Spleen (tissue), 11 donors: Measurements from ENCODE around the gene PTPRN. TPM values are rescaled to one million over a fixed set of nuclear protein-coding genes. Genes with fewer than 3 reads are reported as not detected.
A peak's percentile ranks its signal among the peaks of the same experiment; 100 is the strongest.

Source experiments
- DNase-seq: peaks from one replicate; pipeline ENCODE4 v3.0.0-alpha.2; 2020
- H3K27ac ChIP-seq, 8 donors: fragments of 200-600 bp; sonication (generic) in 7 of 8; 1 replicate in 4 of 8; 2 replicates in 4 of 8; pipeline versions ENCODE4 v1.5.0 to v1.8.0; 2016 to 2021; ENCODE audit warnings: inconsistent platforms in 4 of 8, mild to moderate bottlenecking in 4 of 8, moderate library complexity in 1 of 8
- H3K27me3 ChIP-seq, 7 donors: fragments of 200-600 bp; sonication (generic) in 6 of 7; replicated peaks in 1 of 7; 1 replicate in 4 of 7; 2 replicates in 3 of 7; pipeline versions ENCODE4 v1.5.0 to v1.8.0; 2016 to 2021; ENCODE audit warnings: inconsistent platforms in 3 of 7, mild to moderate bottlenecking in 1 of 7
- H3K36me3 ChIP-seq, 6 donors: fragments of 200-600 bp; sonication (generic) in 5 of 6; 1 replicate in 4 of 6; 2 replicates in 2 of 6; pipeline versions ENCODE4 v1.5.0 to v1.8.0; 2016 to 2021; ENCODE audit warnings: inconsistent platforms in 2 of 6
- H3K4me1 ChIP-seq, 6 donors: fragments of 200-600 bp; sonication (generic) in 5 of 6; 1 replicate in 3 of 6; 2 replicates in 3 of 6; pipeline versions ENCODE4 v1.5.0 to v1.8.0; 2016 to 2021; ENCODE audit warnings: inconsistent platforms in 3 of 6
- H3K4me3 ChIP-seq, 8 donors: fragments of 200-600 bp; sonication (generic) in 7 of 8; 1 replicate in 4 of 8; 2 replicates in 4 of 8; pipeline versions ENCODE4 v1.5.0 to v1.8.0; 2016 to 2021; ENCODE audit warnings: inconsistent platforms in 4 of 8, mild to moderate bottlenecking in 4 of 8, moderate library complexity in 2 of 8
- H3K9me3 ChIP-seq, 8 donors: fragments of 200-600 bp; sonication (generic) in 7 of 8; 1 replicate in 4 of 8; 2 replicates in 4 of 8; pipeline versions ENCODE4 v1.5.0 to v1.8.0; 2016 to 2021; ENCODE audit warnings: inconsistent platforms in 4 of 8
- CTCF ChIP-seq, 11 experiments: fragments of 200-600 bp in 7 of 11; fragments of 450-650 bp in 4 of 11; sonication (generic) in 4 of 11; IDR thresholded peaks in 8 of 11; conservative IDR thresholded peaks in 3 of 11; 1 replicate in 7 of 11; 2 replicates in 4 of 11; pipeline versions ENCODE4 v1.4.0 to v1.8.0; 2016 to 2021; ENCODE audit warnings: antibody characterized with exemption in 11 of 11, inconsistent platforms in 4 of 11, mild to moderate bottlenecking in 1 of 11
- POLR2A ChIP-seq, 3 donors: fragments of 450-650 bp; IDR thresholded peaks; one replicate each; pipeline ENCODE4 v1.5.1; 2017; ENCODE audit warnings: antibody characterized with exemption in 3 of 3, mild to moderate bottlenecking in 1 of 3
- POLR2AphosphoS5 ChIP-seq, 3 donors: sonication (generic); formaldehyde crosslinking; IDR thresholded peaks; one replicate each; pipeline ENCODE4 v1.5.1; 2017; ENCODE audit warnings: antibody characterized with exemption in 3 of 3
- WGBS, 5 donors: extraction: QIAGEN DNeasy Blood & Tissue Kit in 3 of 5; methylation state at CpG; one replicate each; pipeline versions ENCODE4 v1.1.5 to v1.1.7; 2013 to 2018; 5-methylcytosine and 5-hydroxymethylcytosine counted together
- intact Hi-C: fragments of 100-400 bp; cut with DNase I; formaldehyde crosslinking; loops from one replicate; pipeline ENCODE4 v1.15.0; 2023; ENCODE audit warnings: low total_unique reads
- polyA plus RNA-seq, 3 donors: library from polyadenylated mRNA; stranded (reverse); fragments of 200-250 nt; gene quantifications; one replicate each; pipeline ENCODE4 v1.2.1, GENCODE V29; 2013
- total RNA-seq, 7 donors: library from RNA; depleted of rRNA in 3 of 7; stranded (reverse); fragments of >200 nt in 3 of 7; fragmentation: NEBNext Ultra II Directional in 4 of 7; extraction: Animal tissue kit (Norgen Biotek cat#: 25700) in 4 of 7; gene quantifications; one replicate each; pipeline versions ENCODE4 v1.1.0 to v1.2.1, GENCODE V29; 2016 to 2021
- donor health status: healthy with polysubstance abuse.
- donor health status: DM: no; HTN: no; CAD: no; lungs with moderate emphysema.
- donor health status: DM: no; HTN: no; CAD: no.
- donor health status: Bipolar disorder and iron deficiency.
- donor health status: healthy.
- donor health status: DM: no; HTN: no; CAD: no.
- donor health status: DM: yes; HTN: yes; CAD: no.

The PTPRN gene
- total and polyA plus RNA-seq, 10 donors, result 0.06 to 0.12 TPM; not detected in 8

DNA sequence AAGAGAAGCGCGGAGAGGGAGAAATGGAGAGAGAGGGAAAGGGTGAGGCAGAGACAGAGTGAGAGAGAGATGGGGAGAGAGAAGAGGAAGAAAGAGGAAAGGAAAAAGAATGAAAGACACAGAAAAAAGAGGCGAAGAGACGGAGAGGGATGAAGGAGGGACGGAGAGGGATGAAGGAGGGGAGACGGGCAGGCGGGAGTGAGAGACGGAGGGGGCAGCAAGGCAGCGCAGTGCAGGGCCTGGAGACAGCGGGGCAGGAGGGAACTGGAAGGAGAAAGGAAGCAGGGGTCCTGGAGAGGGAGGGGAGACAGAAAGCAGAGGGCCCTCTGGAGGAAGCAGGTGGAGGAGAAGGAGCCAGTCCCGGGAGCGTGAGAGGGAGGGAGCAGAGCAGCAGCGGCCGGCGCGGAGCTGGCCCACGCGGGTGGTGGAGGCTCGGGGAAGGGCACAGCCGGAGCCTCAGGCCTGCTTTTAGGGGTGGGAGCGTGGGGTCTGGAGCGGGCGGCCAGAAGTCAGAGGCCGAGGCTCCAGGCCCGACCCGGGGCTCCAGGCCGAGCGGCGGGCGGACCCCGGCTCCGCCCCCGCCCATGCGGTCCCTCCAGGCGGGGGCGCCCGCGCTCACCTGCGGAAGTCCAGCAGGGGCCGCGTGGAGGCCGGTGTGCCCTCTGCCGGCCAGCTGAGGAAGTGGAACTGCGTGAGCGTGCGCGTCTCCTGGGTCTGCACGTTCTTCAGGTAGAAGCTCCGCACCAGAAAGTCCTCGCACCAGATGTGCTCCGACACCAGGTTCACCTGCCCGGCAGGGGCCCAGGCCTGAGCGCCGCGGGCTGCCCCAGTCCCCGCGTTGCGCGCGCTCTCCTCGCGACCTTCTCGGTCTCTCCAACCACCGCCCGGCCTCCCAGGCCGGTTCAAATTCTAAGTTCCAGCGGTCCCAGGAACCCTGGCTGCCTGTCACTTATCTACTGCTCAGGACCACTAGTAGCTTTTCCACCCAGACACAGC lies 14.5 kb downstream of the PTPRN start:
- 5 to 8% (median 7%) methylated on average over 44 to 67 of the region's 67 CpGs for WGBS, 5 donors
- Histone ChIP-seq H3K27ac (peak overlapping the region; percentile 38 to 86 (median 76)), H3K4me1 (peaks cover 0 to 30% (median 18%) of the 10 kb centered on the region in 6 donors), H3K9me3 (no peaks in the 10 kb centered on the region), H3K4me3 (peak overlapping the region; percentile 34 to 71 (median 48)), H3K27me3 (peaks cover 0 to 18% (median 0%) of the 10 kb centered on the region in 7 donors), H3K36me3 (no peaks in the 10 kb centered on the region)
- intact Hi-C loops, result loop anchor here (5.0 kb wide), 1 partner anchor 132 kb away; the partner anchor contains the start of gene NHEJ1
- TF ChIP-seq POLR2A (IDR thresholded peaks at IDR 0.05) (no peak), CTCF (IDR thresholded peaks at IDR 0.05 in 8 of 11, conservative IDR thresholded peaks at IDR 0.05 in 3 of 11) (peak; percentile 89 to 100 (median 99)), POLR2AphosphoS5 (IDR thresholded peaks at IDR 0.05) (peak; percentile 79 to 88 (median 86))
- peak; percentile 99 for DNase-seq

DNA sequence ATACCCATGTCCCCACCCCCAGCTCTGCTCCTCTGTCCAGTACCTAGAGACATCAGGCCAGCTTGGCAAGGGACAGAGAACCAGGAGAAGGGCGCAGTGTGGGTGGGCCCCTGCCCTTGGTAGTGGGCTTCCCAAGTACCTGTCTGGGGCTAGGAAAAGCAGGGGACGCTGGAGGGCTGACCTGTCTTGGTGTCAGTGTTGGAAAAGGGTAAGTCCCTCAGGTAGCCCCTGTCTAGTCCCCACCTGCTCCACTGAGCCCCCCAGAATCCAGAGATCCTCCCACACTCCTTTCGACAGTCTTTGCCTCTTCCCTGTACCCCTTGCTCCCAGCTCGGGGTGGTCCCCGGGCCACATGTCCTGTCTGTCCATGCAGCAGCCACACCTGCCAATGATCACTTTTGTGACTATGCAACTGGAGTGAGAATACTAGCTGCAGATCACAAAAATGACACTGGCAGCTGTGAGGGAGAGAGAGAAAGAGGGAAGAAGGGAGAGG lies 15.4 kb downstream of the PTPRN start:
- H3K36me3 ChIP-seq, result no peaks in the 10 kb centered on the region
- H3K4me3 ChIP-seq, result no peak overlapping the region
- 83 to 92% (median 85%) methylated on average over 5 of the region's 5 CpGs for WGBS, 5 donors
- peak; percentile 71 for DNase-seq
- peaks cover 0 to 27% (median 17%) of the 10 kb centered on the region in 6 donors for H3K4me1 ChIP-seq
- intact Hi-C loops, result loop anchor here (5.0 kb wide), 1 partner anchor 131 kb away; the partner anchor contains the start of gene NHEJ1
- no peak overlapping the region for H3K27ac ChIP-seq
- no peaks in the 10 kb centered on the region for H3K9me3 ChIP-seq
- TF ChIP-seq POLR2AphosphoS5 (IDR thresholded peaks at IDR 0.05), result no peak
- TF ChIP-seq POLR2A (IDR thresholded peaks at IDR 0.05), result no peak
- TF ChIP-seq CTCF (IDR thresholded peaks at IDR 0.05 in 8 of 11, conservative IDR thresholded peaks at IDR 0.05 in 3 of 11), result no peak
- peaks cover 0 to 10% (median 0%) of the 10 kb centered on the region in 7 donors for H3K27me3 ChIP-seq

GRCh38 chr2:219292616-219293015 lies 16.6 kb downstream of the PTPRN start:
- TF ChIP-seq POLR2AphosphoS5 (IDR thresholded peaks at IDR 0.05), result no peak
- TF ChIP-seq CTCF (IDR thresholded peaks at IDR 0.05 in 8 of 11, conservative IDR thresholded peaks at IDR 0.05 in 3 of 11), result no peak
- no peak for TF ChIP-seq POLR2A (IDR thresholded peaks at IDR 0.05)
- peaks cover 0 to 21% (median 14%) of the 10 kb centered on the region in 6 donors for H3K4me1 ChIP-seq
- H3K27me3 ChIP-seq, result peaks cover 0 to 9% (median 0%) of the 10 kb centered on the region in 7 donors
- H3K36me3 ChIP-seq, result no peaks in the 10 kb centered on the region
- 93 to 96% (median 94%) methylated on average over 9 of the region's 9 CpGs for WGBS, 5 donors
- H3K9me3 ChIP-seq, result no peaks in the 10 kb centered on the region
- no peak overlapping the region for H3K4me3 ChIP-seq
- H3K27ac ChIP-seq, result no peak overlapping the region
- no peak for DNase-seq
- intact Hi-C loops, result loop anchor here (5.0 kb wide), 1 partner anchor 130 kb away; the partner anchor contains the start of gene NHEJ1
